Right lobe of liver (tissue), 6 donors: Measurements from ENCODE around the gene LIN7B. TPM values are rescaled to one million over a fixed set of nuclear protein-coding genes. Genes with fewer than 3 reads are reported as not detected.

Source experiments
- ATAC-seq, 4 donors: fragments of 200-7000 bp; cut with Tn5 transposase; one replicate each; pipeline ENCODE4 v1.9.1; 2020; ENCODE audit warnings: mild to moderate bottlenecking in 4 of 4, moderate library complexity in 4 of 4
- DNase-seq, 3 donors: peaks; one replicate each; pipeline ENCODE4 v3.0.0-alpha.2; 2020
- H3K27ac ChIP-seq, 3 donors: fragments of 200-600 bp; one replicate each; pipeline ENCODE4 v1.8.0; 2022
- H3K27me3 ChIP-seq, 2 donors: fragments of 200-600 bp; one replicate each; pipeline ENCODE4 v1.8.0; 2022
- H3K36me3 ChIP-seq, 4 donors: fragments of 200-600 bp; sonication (generic) in 1 of 4; one replicate each; pipeline versions ENCODE4 v1.5.1 to v1.8.0; 2017 to 2022; ENCODE audit warnings: control low read depth in 1 of 4
- H3K4me1 ChIP-seq, 4 donors: fragments of 200-600 bp; sonication (generic) in 1 of 4; one replicate each; pipeline versions ENCODE4 v1.5.1 to v1.8.0; 2017 to 2022; ENCODE audit warnings: control low read depth in 1 of 4
- H3K4me3 ChIP-seq, 3 donors: fragments of 200-600 bp; one replicate each; pipeline ENCODE4 v1.8.0; 2022
- H3K9me3 ChIP-seq, 4 donors: fragments of 200-600 bp; sonication (generic) in 1 of 4; one replicate each; pipeline versions ENCODE4 v1.5.1 to v1.8.0; 2017 to 2022; ENCODE audit warnings: control low read depth in 1 of 4
- POLR2A ChIP-seq: fragments of 450-650 bp; IDR thresholded peaks from one replicate; pipeline ENCODE4 v1.6.1; 2017; ENCODE audit warnings: antibody characterized with exemption, mild to moderate bottlenecking
- WGBS: methylation state at CpG from one replicate; pipeline ENCODE4 v1.1.6; 2018; ENCODE audit warnings: low coverage, low lambda C conversion rate; ENCODE audit not compliant: insufficient coverage; ENCODE audit errors: missing lambda C conversion rate; 5-methylcytosine and 5-hydroxymethylcytosine counted together
- intact Hi-C, 2 donors: fragments of 100-400 bp; cut with DNase I; formaldehyde crosslinking; loops; one replicate each; pipeline versions ENCODE4 v1.11.2 to v1.14.1; 2022
- total RNA-seq, 6 experiments: library from RNA; depleted of rRNA in 2 of 6; stranded (reverse); fragments of >200 nt in 2 of 6; fragmentation: NEBNext Ultra II Directional in 3 of 6; extraction: Animal tissue kit (Norgen Biotek cat#: 25700) in 3 of 6; gene quantifications; one replicate each; pipeline versions ENCODE4 v1.1.0 to v1.2.4, GENCODE V29; 2016 to 2023
- TF ChIP-seq, protein P1 (sequence below), 4 donors: fragments of 200-600 bp in 3 of 4; fragments of 450-650 bp in 1 of 4; IDR thresholded peaks; one replicate each; pipeline versions ENCODE4 v1.5.1 to v1.8.0; 2016 to 2022; ENCODE audit warnings: antibody characterized with exemption in 4 of 4, mild to moderate bottlenecking in 2 of 4
- donor health status: DM: no; HTN: yes; CAD: no.
- donor health status: DM: no; HTN: no; CAD: no.
- donor health status: DM: no; HTN: no; CAD: no.
- donor health status: DM: no; HTN: yes; CAD: no.
- donor health status: DM: no; HTN: yes; CAD: no.

The LIN7B gene
- total RNA-seq, 6 experiments from 2014 or later, result 1.5 to 4.3 (median 2.4) TPM

DNA sequence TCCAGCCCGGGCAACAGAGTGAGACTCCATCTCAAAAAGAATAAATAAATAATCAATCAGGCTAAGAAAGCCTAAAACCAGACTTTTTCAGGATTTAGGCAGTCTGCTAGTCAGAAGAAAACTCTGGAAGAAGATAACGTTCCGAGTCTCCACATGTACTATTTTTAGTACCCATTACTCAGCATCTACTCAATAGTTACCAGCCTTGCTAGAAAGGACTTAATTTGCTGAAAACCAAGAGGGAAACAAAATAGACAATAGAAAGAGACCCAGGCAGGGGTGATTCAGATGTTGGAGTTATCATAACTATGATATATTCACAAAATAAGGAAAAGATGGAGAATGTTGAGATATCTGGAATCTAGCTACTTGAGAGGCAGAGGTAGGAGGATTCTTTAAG lies 3.6 kb upstream of the LIN7B start:
- TF ChIP-seq, protein P1, sequence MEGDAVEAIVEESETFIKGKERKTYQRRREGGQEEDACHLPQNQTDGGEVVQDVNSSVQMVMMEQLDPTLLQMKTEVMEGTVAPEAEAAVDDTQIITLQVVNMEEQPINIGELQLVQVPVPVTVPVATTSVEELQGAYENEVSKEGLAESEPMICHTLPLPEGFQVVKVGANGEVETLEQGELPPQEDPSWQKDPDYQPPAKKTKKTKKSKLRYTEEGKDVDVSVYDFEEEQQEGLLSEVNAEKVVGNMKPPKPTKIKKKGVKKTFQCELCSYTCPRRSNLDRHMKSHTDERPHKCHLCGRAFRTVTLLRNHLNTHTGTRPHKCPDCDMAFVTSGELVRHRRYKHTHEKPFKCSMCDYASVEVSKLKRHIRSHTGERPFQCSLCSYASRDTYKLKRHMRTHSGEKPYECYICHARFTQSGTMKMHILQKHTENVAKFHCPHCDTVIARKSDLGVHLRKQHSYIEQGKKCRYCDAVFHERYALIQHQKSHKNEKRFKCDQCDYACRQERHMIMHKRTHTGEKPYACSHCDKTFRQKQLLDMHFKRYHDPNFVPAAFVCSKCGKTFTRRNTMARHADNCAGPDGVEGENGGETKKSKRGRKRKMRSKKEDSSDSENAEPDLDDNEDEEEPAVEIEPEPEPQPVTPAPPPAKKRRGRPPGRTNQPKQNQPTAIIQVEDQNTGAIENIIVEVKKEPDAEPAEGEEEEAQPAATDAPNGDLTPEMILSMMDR (IDR thresholded peaks at IDR 0.05), result no peak
- TF ChIP-seq POLR2A, result no peak
- 37% methylated on average over 3 of the region's 3 CpGs for WGBS
- no peaks in the 10 kb centered on the region for H3K9me3 ChIP-seq
- peaks cover 0 to 35% (median 11%) of the 10 kb centered on the region in 4 donors for H3K36me3 ChIP-seq
- DNase-seq, result no peak
- peaks cover 0 to 6% (median 0%) of the 10 kb centered on the region in 4 donors for H3K4me1 ChIP-seq
- no peak overlapping the region for H3K4me3 ChIP-seq
- ATAC-seq, result no peak
- no peaks in the 10 kb centered on the region for H3K27me3 ChIP-seq
- H3K27ac ChIP-seq, result no peak overlapping the region
- intact Hi-C loops, result no loop called here

DNA sequence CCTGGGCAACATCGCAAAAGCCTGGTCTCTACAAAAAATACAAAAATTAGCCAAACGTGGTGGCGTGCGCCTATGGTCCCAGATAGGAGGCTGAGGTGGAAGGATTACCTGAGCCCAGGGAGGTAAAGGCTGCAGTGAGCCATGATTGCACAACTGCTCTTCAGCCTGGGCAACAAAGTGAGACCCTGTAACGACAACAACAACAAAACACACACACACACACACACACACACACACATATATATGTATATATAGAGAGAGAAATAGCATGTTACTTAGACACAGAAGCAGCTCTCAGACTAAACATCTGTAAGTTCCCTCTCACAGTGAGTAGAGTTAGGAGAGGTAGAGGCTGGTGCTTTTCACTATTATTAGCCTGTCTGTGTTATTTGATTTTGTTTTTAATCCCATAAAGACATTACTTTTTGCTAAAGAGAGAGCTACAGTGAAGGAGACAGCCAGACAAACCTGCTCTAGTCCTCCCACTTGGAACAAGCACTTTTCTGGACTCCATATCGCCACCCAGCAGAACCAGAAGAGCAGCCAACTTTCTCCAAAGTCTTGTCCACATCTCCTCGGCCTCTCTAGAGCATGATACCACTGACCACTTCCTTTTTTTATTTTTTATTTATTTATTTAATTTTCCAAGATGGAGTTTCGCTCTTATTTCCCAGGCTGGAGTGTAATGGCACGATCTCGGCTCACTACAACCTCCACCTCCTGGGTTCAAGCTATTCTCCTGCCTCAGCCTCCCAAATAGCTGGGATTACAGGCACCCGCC lies 2.8 kb upstream of the LIN7B start:
- intact Hi-C loops, result no loop called here
- Histone ChIP-seq H3K4me3 (no peak overlapping the region), H3K36me3 (peaks cover 0 to 26% (median 10%) of the 10 kb centered on the region in 4 donors), H3K27ac (no peak overlapping the region), H3K27me3 (no peaks in the 10 kb centered on the region), H3K4me1 (peaks cover 0 to 6% (median 0%) of the 10 kb centered on the region in 4 donors), H3K9me3 (no peaks in the 10 kb centered on the region)
- ATAC-seq, result no peak
- DNase-seq, result no peak
- TF ChIP-seq, protein P1 (IDR thresholded peaks at IDR 0.05), result no peak
- no peak for TF ChIP-seq POLR2A
- WGBS, result 74% methylated on average over 9 of the region's 11 CpGs

DNA sequence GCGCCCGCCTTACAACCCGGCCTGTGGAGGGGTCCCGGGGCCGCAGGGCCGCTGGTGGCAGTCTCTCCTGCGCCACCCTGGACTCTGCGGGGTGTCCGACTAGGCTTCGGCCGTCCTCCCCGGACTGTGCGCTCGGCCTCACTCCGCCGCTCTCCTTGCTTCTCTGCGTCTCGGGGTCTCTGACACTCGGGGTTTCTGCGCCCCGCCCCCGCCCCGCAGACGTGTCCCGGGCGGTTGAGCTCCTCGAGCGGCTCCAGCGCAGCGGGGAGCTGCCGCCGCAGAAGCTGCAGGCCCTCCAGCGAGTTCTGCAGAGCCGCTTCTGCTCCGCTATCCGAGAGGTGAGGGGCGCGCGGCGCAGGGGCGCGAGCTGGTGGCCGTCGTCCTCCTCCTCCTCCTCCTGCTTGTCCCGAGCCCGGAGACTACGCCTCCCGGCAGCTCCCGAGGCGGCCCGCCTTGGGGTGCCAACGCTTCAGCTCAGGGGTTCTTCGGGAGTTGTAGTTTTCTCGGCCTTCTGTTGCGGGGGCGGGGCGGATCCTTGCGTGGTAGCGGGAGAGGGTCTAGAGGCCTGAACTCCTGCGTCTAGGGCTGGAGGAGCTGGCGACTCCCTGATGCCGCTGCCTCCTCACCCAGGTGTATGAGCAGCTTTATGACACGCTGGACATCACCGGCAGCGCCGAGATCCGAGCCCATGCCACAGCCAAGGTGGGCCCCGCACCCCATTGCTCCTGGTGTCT lies 627 bp downstream of the LIN7B start:
- no peak for ATAC-seq
- Histone ChIP-seq H3K4me3 (peak overlapping the region; percentile 77 to 85 (median 82)), H3K9me3 (no peaks in the 10 kb centered on the region), H3K36me3 (no peaks in the 10 kb centered on the region), H3K27me3 (no peaks in the 10 kb centered on the region), H3K4me1 (peaks cover 0 to 20% (median 8%) of the 10 kb centered on the region in 4 donors), H3K27ac (peak overlapping the region; percentile 27 to 62 (median 50))
- TF ChIP-seq, protein P1 (IDR thresholded peaks at IDR 0.05), result no peak
- no peak for TF ChIP-seq POLR2A
- WGBS, result 28% methylated on average over 20 of the region's 68 CpGs
- peak in 2 of 3 donors; percentile 60 to 69 for DNase-seq
- intact Hi-C loops, result no loop called here

DNA sequence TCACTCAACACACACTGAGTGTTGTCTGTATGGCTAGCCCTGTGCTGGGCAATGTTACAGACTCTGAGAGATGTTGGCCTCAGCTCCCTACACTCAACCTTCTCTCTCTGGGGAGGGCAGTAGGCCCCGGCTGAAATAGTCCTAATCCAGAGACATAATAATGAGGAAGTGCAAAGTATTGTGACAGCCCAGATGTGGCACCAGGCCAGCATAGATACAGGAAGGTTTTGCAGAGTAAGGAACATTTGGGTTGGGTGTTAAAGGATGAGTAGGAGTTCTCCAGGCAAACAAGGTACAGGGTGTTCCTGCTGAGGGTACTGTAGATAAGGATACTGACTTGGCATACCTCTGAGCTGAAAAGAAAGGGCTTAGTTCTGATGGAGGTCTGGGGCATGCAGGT lies 2.4 kb downstream of the LIN7B start:
- no peak overlapping the region for H3K27ac ChIP-seq
- 22% methylated on average over 1 of the region's 1 CpG for WGBS
- intact Hi-C loops, result no loop called here
- H3K4me3 ChIP-seq, result no peak overlapping the region
- H3K36me3 ChIP-seq, result no peaks in the 10 kb centered on the region
- peaks cover 0 to 24% (median 8%) of the 10 kb centered on the region in 4 donors for H3K4me1 ChIP-seq
- H3K27me3 ChIP-seq, result no peaks in the 10 kb centered on the region
- no peak for ATAC-seq
- no peaks in the 10 kb centered on the region for H3K9me3 ChIP-seq
- TF ChIP-seq, protein P1 (IDR thresholded peaks at IDR 0.05), result no peak
- no peak for TF ChIP-seq POLR2A
- peak in 1 of 3 donors; percentile 68 for DNase-seq
